ENCODE measurements around the gene PNMT. TPM values are rescaled to one million over a fixed set of nuclear protein-coding genes. Genes with fewer than 3 reads are reported as not detected.
A peak's percentile ranks its signal among the peaks of the same experiment; 100 is the strongest.

The PNMT gene
- total RNA-seq, 1 donor from 2014 or later, result 3.3 TPM

- TF ChIP-seq CTCF (conservative IDR thresholded peaks at IDR 0.05), result no peak
- Mint-ChIP-seq H3K4me3 (no peak overlapping the region), H3K27ac (peak overlapping the region; percentile 4), H3K4me1 (ENCODE audit: unreplicated experiment) (peaks cover 8% of the 10 kb centered on the region), H3K9me3 (peaks cover 4% of the 10 kb centered on the region), H3K36me3 (peaks cover 7% of the 10 kb centered on the region), H3K27me3 (no peaks in the 10 kb centered on the region)
- DNase-seq (ENCODE audit: extremely low spot score, unreplicated experiment), result no peak
Observed at GRCh38 chr17:39683295-39683939, 15.2 kb downstream of the PNMT start.

- Mint-ChIP-seq H3K9me3 (peaks cover 4% of the 10 kb centered on the region), H3K36me3 (peaks cover 7% of the 10 kb centered on the region), H3K27ac (no peak overlapping the region), H3K4me1 (ENCODE audit: unreplicated experiment) (peaks cover 16% of the 10 kb centered on the region), H3K4me3 (no peak overlapping the region), H3K27me3 (no peaks in the 10 kb centered on the region)
- TF ChIP-seq CTCF (conservative IDR thresholded peaks at IDR 0.05), result no peak
- no peak for DNase-seq (ENCODE audit: extremely low spot score, unreplicated experiment)
Observed at GRCh38 chr17:39684369-39685192, 16.3 kb downstream of the PNMT start.

GRCh38 chr17:39687101-39687545 is 18.9 kb downstream of the PNMT start:
- H3K27ac Mint-ChIP-seq, result peak overlapping the region; percentile 97
- DNase-seq (ENCODE audit: extremely low spot score, unreplicated experiment), result no peak
- peak overlapping the region; percentile 99 for H3K4me3 Mint-ChIP-seq
- peaks cover 7% of the 10 kb centered on the region for H3K36me3 Mint-ChIP-seq
- peaks cover 4% of the 10 kb centered on the region for H3K9me3 Mint-ChIP-seq
- H3K4me1 Mint-ChIP-seq (ENCODE audit: unreplicated experiment), result peaks cover 16% of the 10 kb centered on the region
- TF ChIP-seq CTCF (conservative IDR thresholded peaks at IDR 0.05), result no peak
- no peaks in the 10 kb centered on the region for H3K27me3 Mint-ChIP-seq

GRCh38 chr17:39687546-39688474 is 19.6 kb downstream of the PNMT start, which contains the start of gene PGAP3:
Gene PGAP3 (minus strand): TSS chr17:39688057. CDS start chr17:39688014, 43 bp downstream.
- Mint-ChIP-seq H3K27ac (peak within 1 kb of the TSS; percentile 97), H3K4me3 (peak within 1 kb of the TSS; percentile 99), H3K4me1 (ENCODE audit: unreplicated experiment) (peaks cover 16% of the 10 kb centered on the region), H3K9me3 (peaks cover 4% of the 10 kb centered on the region), H3K36me3 (peaks cover 7% of the 10 kb centered on the region), H3K27me3 (no peaks in the 10 kb centered on the region)
- peak; percentile 86 for DNase-seq (ENCODE audit: extremely low spot score, unreplicated experiment)
- peak; percentile 16 for TF ChIP-seq CTCF (conservative IDR thresholded peaks at IDR 0.05)

- Mint-ChIP-seq H3K4me1 (ENCODE audit: unreplicated experiment) (peaks cover 16% of the 10 kb centered on the region), H3K27ac (peak overlapping the region; percentile 97), H3K9me3 (peaks cover 4% of the 10 kb centered on the region), H3K4me3 (peak overlapping the region; percentile 99), H3K36me3 (peaks cover 7% of the 10 kb centered on the region), H3K27me3 (no peaks in the 10 kb centered on the region)
- TF ChIP-seq CTCF (conservative IDR thresholded peaks at IDR 0.05), result no peak
- DNase-seq (ENCODE audit: extremely low spot score, unreplicated experiment), result no peak
Observed at GRCh38 chr17:39688475-39688835, 20.2 kb downstream of the PNMT start.
